Tibial artery (tissue), 4 donors: ENCODE results near the gene TP53I11.

ENCODE experiments used
- DNase-seq, 2 donors: peaks; one replicate each; pipeline ENCODE4 v3.0.0-alpha.2; 2019
- H3K27ac ChIP-seq, 2 donors: fragments of 200-600 bp; sonication (generic) in 1 of 2; 1 replicate in 1 of 2; 2 replicates in 1 of 2; pipeline ENCODE4 v1.5.1; 2018 to 2019; ENCODE audit warnings: mild to moderate bottlenecking in 1 of 2
- H3K27me3 ChIP-seq, 2 donors: fragments of 200-600 bp; sonication (generic) in 1 of 2; one replicate each; pipeline versions ENCODE4 v1.5.1 to v1.6.0; 2016 to 2019
- H3K36me3 ChIP-seq, 3 donors: fragments of 200-600 bp; sonication (generic) in 2 of 3; one replicate each; pipeline ENCODE4 v1.5.1; 2016 to 2019; ENCODE audit warnings: mild to moderate bottlenecking in 2 of 3
- H3K4me1 ChIP-seq, 4 donors: fragments of 200-600 bp; sonication (generic) in 2 of 4; 1 replicate in 3 of 4; 2 replicates in 1 of 4; pipeline ENCODE4 v1.5.1; 2016 to 2019
- H3K4me3 ChIP-seq, 2 donors: fragments of 200-600 bp; sonication (generic) in 1 of 2; 1 replicate in 1 of 2; 2 replicates in 1 of 2; pipeline ENCODE4 v1.5.1; 2018 to 2019; ENCODE audit warnings: mild to moderate bottlenecking in 2 of 2
- H3K9me3 ChIP-seq, 3 donors: fragments of 200-600 bp; sonication (generic) in 1 of 3; one replicate each; pipeline ENCODE4 v1.5.1; 2016 to 2019
- CTCF ChIP-seq, 2 experiments: fragments of 200-600 bp in 1 of 2; fragments of 450-650 bp in 1 of 2; IDR thresholded peaks; one replicate each; pipeline ENCODE4 v1.5.1; 2017 to 2019; ENCODE audit warnings: antibody characterized with exemption in 2 of 2, mild to moderate bottlenecking in 1 of 2, moderate library complexity in 1 of 2
- intact Hi-C: fragments of 100-400 bp; cut with DNase I; formaldehyde crosslinking; loops from one replicate; pipeline ENCODE4 v1.15.0; 2023; ENCODE audit warnings: low total_unique reads

The TP53I11 gene

GRCh38 chr11:44955015-44955738 lies 4.5 kb upstream of the TP53I11 start:
- no peak for TF ChIP-seq CTCF (IDR thresholded peaks at IDR 0.05)
- peak; percentile 67 to 78 for DNase-seq
- H3K27me3 ChIP-seq = peaks cover 0 to 21% of the 10 kb centered on the region in 2 donors
- no peak overlapping the region for H3K4me3 ChIP-seq
- H3K9me3 ChIP-seq = no peaks in the 10 kb centered on the region
- H3K4me1 ChIP-seq = peaks cover 0 to 8% (median 2%) of the 10 kb centered on the region in 4 donors
- H3K36me3 ChIP-seq = no peaks in the 10 kb centered on the region
- intact Hi-C loops = no loop called here
- H3K27ac ChIP-seq = no peak overlapping the region

- Histone ChIP-seq H3K27ac (no peak overlapping the region), H3K27me3 (peaks cover 0 to 21% of the 10 kb centered on the region in 2 donors), H3K4me3 (no peak overlapping the region), H3K9me3 (no peaks in the 10 kb centered on the region), H3K4me1 (peaks cover 0 to 16% (median 7%) of the 10 kb centered on the region in 4 donors), H3K36me3 (no peaks in the 10 kb centered on the region)
- no peak for TF ChIP-seq CTCF (IDR thresholded peaks at IDR 0.05)
- intact Hi-C loops = no loop called here
- no peak for DNase-seq
These were observed 3.6 kb upstream of the TP53I11 start for GRCh38 chr11:44954051-44954906.

GRCh38 chr11:44952500-44953260 lies 2.0 kb upstream of the TP53I11 start:
- DNase-seq = no peak
- Histone ChIP-seq H3K4me1 (peaks cover 0 to 22% (median 17%) of the 10 kb centered on the region in 4 donors), H3K9me3 (no peaks in the 10 kb centered on the region), H3K27me3 (peaks cover 0 to 21% of the 10 kb centered on the region in 2 donors), H3K27ac (no peak overlapping the region), H3K4me3 (no peak overlapping the region), H3K36me3 (no peaks in the 10 kb centered on the region)
- intact Hi-C loops = no loop called here
- no peak for TF ChIP-seq CTCF (IDR thresholded peaks at IDR 0.05)

GRCh38 chr11:44952082-44952481 lies 1.4 kb upstream of the TP53I11 start:
- Histone ChIP-seq H3K27ac (no peak overlapping the region), H3K27me3 (peaks cover 0 to 16% of the 10 kb centered on the region in 2 donors), H3K9me3 (no peaks in the 10 kb centered on the region), H3K4me3 (no peak overlapping the region), H3K4me1 (peaks cover 0 to 26% (median 18%) of the 10 kb centered on the region in 4 donors), H3K36me3 (no peaks in the 10 kb centered on the region)
- DNase-seq = no peak
- intact Hi-C loops = no loop called here
- TF ChIP-seq CTCF (IDR thresholded peaks at IDR 0.05) = no peak

GRCh38 chr11:44950031-44950624 lies 555 bp downstream of the TP53I11 start:
- intact Hi-C loops = no loop called here

More at GRCh38 chr11:44950031-44950624, 555 bp downstream of the TP53I11 start:
- Histone ChIP-seq H3K9me3 (no peaks in the 10 kb centered on the region), H3K4me1 (peaks cover 0 to 36% (median 21%) of the 10 kb centered on the region in 4 donors), H3K4me3 (peak overlapping the region; percentile 76 to 78), H3K36me3 (peaks cover 0 to 6% (median 0%) of the 10 kb centered on the region in 3 donors), H3K27me3 (no peaks in the 10 kb centered on the region), H3K27ac (peak overlapping the region; percentile 69 to 73)
- peak; percentile 34 to 74 for DNase-seq
- no peak for TF ChIP-seq CTCF (IDR thresholded peaks at IDR 0.05)
